OCI-LY1 (cell line): ENCODE data around the gene DCLRE1C.
"Not testable (repeated sequence)": the region's sequence is repeated elsewhere in the genome, so short reads cannot be mapped to it uniquely, and the experiment has no call there.

ENCODE experiments used
- H2AFZ ChIP-seq: fragments of 200-600 bp; sonication (generic), shearing (Covaris generic); 2 replicates; pipeline ENCODE4 v1.6.0; 2014; ENCODE audit warnings: antibody characterized with exemption, mild to moderate bottlenecking, low read length
- H3F3A ChIP-seq: fragments of 200-600 bp; sonication (generic), shearing (Covaris generic); 2 replicates; pipeline ENCODE4 v1.6.0; 2014; ENCODE audit warnings: mild to moderate bottlenecking, antibody characterized with exemption, low read length, moderate library complexity; ENCODE audit not compliant: insufficient read depth
- H3K27ac ChIP-seq: fragments of 200-600 bp; sonication (generic); 2 replicates; pipeline ENCODE4 v1.5.1; 2014; ENCODE audit warnings: low read length, mixed run types, mild to moderate bottlenecking, low read depth; ENCODE audit not compliant: poor library complexity, severe bottlenecking
- H3K27me3 ChIP-seq: fragments of 200-600 bp; sonication (generic); 2 replicates; pipeline ENCODE4 v1.6.0; 2014; ENCODE audit warnings: antibody characterized with exemption, mild to moderate bottlenecking, low read length, moderate library complexity; ENCODE audit not compliant: insufficient read depth
- H3K36me3 ChIP-seq: fragments of 200-600 bp; sonication (generic); 2 replicates; pipeline ENCODE4 v1.6.1; 2014; ENCODE audit warnings: mild to moderate bottlenecking, antibody characterized with exemption, low read length, moderate library complexity, mixed read lengths; ENCODE audit not compliant: insufficient read depth
- H3K4me1 ChIP-seq: fragments of 200-600 bp; sonication (generic); 2 replicates; pipeline ENCODE4 v1.5.1; 2014; ENCODE audit warnings: mild to moderate bottlenecking, low read length, moderate library complexity; ENCODE audit not compliant: insufficient read depth, severe bottlenecking
- H3K4me2 ChIP-seq: fragments of 200-600 bp; sonication (generic), shearing (Covaris generic); 2 replicates; pipeline ENCODE4 v1.6.1; 2014; ENCODE audit warnings: low read length
- H3K4me3 ChIP-seq: fragments of 200-600 bp; sonication (generic); 2 replicates; pipeline ENCODE4 v1.5.1; 2014; ENCODE audit warnings: low read length, low read depth, mild to moderate bottlenecking, mixed read lengths; ENCODE audit not compliant: poor library complexity, severe bottlenecking
- H3K79me2 ChIP-seq: fragments of 200-600 bp; shearing (Covaris generic); 2 replicates; pipeline ENCODE4 v1.6.1; 2016; ENCODE audit warnings: mixed run types, low read length, mixed read lengths; ENCODE audit not compliant: insufficient read depth
- H3K9ac ChIP-seq: fragments of 200-600 bp; sonication (generic), shearing (Covaris generic); 2 replicates; pipeline ENCODE4 v1.6.1; 2014; ENCODE audit warnings: mild to moderate bottlenecking, low read length, mixed read lengths
- H3K9me2 ChIP-seq: fragments of 200-600 bp; sonication (generic), shearing (Covaris generic); 2 replicates; pipeline ENCODE4 v1.6.1; 2014; ENCODE audit warnings: low read depth, mild to moderate bottlenecking, low read length, mixed read lengths
- H3K9me3 ChIP-seq: fragments of 200-600 bp; shearing (Covaris generic); 2 replicates; pipeline ENCODE4 v1.6.1; 2014; ENCODE audit warnings: low read length, mixed read lengths
- H4K20me1 ChIP-seq: fragments of 200-600 bp; sonication (generic), shearing (Covaris generic); 2 replicates; pipeline ENCODE4 v1.6.0; 2016; ENCODE audit warnings: mild to moderate bottlenecking, low read length; ENCODE audit not compliant: insufficient read depth
- EZH2 ChIP-seq: fragments of 200-600 bp; sonication (generic), shearing (Covaris generic); IDR thresholded peaks from 2 replicates; pipeline ENCODE4 v1.8.0; 2017; ENCODE audit warnings: borderline replicate concordance, mixed run types, mild to moderate bottlenecking, antibody characterized with exemption, low read length, moderate library complexity, mixed read lengths
- TF ChIP-seq, protein P1 (sequence below): fragments of 200-600 bp; sonication (generic), shearing (Covaris generic); IDR thresholded peaks from 2 replicates; pipeline ENCODE4 v1.5.1; 2017; ENCODE audit warnings: mild to moderate bottlenecking, antibody characterized with exemption, low read length, moderate library complexity, mixed read lengths

DCLRE1C gene

DNA sequence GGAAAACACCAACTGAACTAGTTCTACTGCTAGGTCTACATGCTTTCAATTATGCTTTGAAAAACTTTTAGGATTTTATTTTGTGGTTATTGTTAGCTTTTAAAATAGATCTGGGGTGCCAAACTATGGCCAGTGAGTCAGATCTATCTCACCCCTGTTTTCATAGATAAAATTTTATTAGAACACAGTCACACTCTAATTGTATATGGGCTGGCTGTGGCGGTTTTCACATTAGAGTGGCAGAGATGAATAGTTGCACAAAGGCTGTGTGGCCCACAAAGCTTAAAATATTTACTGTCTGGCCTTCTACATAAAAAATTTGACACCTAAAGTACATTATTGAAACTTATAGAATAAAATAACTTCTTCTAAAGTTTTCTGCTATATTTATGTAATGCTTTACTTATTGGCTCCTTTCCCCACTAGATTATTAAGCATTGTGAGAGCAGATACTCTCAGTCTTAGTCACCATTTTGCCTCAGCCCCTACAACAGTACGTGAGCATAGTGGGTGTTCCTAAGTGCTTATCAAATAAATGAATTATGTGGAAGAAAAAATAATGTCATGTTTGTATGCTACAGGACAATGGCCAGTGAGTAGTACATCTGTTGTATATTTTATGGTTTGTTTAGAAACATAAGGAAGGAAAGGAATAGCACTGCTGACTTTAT, 80.7 kb downstream of the DCLRE1C start:
- Histone ChIP-seq H3K4me2 (no peak overlapping the region), H3K4me1 (peaks cover 14% of the 10 kb centered on the region), H3K9me3 (no peaks in the 10 kb centered on the region), H2AFZ (no peak overlapping the region), H3K79me2 (peaks cover 9% of the 10 kb centered on the region; the same call in 1 of the 2 replicates), H3K4me3 (no peak overlapping the region), H3K9ac (no peak overlapping the region), H3K27me3 (no peaks in the 10 kb centered on the region), H4K20me1 (no peaks in the 10 kb centered on the region), H3K9me2 (no peaks in the 10 kb centered on the region), H3K36me3 (peaks cover 27% of the 10 kb centered on the region), H3F3A (0 out of 2 replicates have a peak, but pooled peaks cover 2% of the 10 kb centered on the region), H3K27ac (no peak overlapping the region)
- TF ChIP-seq, protein P1, sequence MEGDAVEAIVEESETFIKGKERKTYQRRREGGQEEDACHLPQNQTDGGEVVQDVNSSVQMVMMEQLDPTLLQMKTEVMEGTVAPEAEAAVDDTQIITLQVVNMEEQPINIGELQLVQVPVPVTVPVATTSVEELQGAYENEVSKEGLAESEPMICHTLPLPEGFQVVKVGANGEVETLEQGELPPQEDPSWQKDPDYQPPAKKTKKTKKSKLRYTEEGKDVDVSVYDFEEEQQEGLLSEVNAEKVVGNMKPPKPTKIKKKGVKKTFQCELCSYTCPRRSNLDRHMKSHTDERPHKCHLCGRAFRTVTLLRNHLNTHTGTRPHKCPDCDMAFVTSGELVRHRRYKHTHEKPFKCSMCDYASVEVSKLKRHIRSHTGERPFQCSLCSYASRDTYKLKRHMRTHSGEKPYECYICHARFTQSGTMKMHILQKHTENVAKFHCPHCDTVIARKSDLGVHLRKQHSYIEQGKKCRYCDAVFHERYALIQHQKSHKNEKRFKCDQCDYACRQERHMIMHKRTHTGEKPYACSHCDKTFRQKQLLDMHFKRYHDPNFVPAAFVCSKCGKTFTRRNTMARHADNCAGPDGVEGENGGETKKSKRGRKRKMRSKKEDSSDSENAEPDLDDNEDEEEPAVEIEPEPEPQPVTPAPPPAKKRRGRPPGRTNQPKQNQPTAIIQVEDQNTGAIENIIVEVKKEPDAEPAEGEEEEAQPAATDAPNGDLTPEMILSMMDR: no peak
- TF ChIP-seq EZH2: no peak

DNA sequence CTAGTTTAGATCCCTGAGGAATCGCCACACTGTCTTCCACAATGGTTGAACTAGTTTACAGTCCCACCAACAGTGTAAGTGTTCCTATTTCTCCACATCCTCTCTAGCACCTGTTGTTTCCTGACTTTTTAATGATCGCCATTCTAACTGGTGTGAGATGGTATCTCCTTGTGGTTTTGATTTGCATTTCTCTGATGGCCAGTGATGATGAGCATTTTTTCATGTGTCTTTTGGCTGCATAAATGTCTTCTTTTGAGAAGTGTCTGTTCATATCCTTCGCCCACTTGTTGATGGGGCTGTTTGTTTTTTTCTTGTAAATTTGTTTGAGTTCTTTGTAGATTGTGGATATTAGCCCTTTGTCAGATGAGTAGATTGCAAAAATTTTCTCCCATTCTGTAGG, 89.0 kb downstream of the DCLRE1C start:
- H3K4me3 ChIP-seq, H3K9me2 ChIP-seq: not testable (repeated sequence)
- peaks cover 71% of the 10 kb centered on the region for H3K36me3 ChIP-seq

DNA sequence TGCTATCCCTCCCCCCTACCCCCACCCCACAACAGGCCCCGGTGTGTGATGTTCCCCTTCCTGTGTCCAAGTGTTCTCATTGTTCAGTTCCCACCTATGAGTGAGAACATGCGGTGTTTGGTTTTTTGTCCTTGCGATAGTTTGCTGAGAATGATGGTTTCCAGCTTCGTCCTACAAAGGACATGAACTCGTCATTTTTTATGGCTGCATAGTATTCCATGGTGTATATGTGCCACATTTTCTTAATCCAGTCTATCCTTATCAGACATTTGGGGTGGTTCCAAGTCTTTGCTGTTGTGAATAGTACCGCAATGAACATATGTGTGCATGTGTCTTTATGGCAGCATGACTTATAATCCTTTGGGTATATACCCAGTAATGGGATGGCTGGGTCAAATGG, 89.4 kb downstream of the DCLRE1C start:
- not testable (repeated sequence) for H3K4me2 ChIP-seq, H3K27ac ChIP-seq, H3K9me2 ChIP-seq, H3K27me3 ChIP-seq, H3K9me3 ChIP-seq, H3K9ac ChIP-seq, H3K4me1 ChIP-seq, H3K79me2 ChIP-seq, H2AFZ ChIP-seq, H3K4me3 ChIP-seq, H4K20me1 ChIP-seq, H3F3A ChIP-seq
- H3K36me3 ChIP-seq: peaks cover 67% of the 10 kb centered on the region

More for the DNA sequence above, 89.0 kb downstream of the DCLRE1C start:
- not testable (repeated sequence) for H3K79me2 ChIP-seq, H3K27ac ChIP-seq, H3K27me3 ChIP-seq, H3K4me2 ChIP-seq, H3K4me1 ChIP-seq, H3F3A ChIP-seq, H4K20me1 ChIP-seq, H3K9ac ChIP-seq, H2AFZ ChIP-seq, H3K9me3 ChIP-seq

DNA sequence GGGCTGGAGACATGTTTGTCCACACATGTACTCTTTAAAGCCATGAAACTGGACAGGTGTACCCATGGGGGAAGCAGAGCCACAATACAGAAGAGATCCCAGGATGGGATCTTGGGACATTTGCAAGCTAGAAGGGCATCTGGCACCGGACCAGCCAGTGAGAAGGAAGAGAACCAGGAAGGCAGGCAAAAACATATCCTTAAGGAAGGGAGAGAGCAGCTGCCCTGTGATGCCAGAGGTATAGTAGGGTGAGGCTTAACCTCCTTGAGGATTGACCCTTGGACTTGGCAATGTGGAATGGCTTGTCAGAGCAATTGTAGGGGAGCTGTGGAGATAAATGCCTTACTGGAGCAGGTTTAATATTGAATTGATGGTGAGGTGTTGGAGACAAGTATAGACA, 93.1 kb downstream of the DCLRE1C start:
- no peaks in the 10 kb centered on the region for H3K9me3 ChIP-seq
- H2AFZ ChIP-seq: no peak overlapping the region
- H3K36me3 ChIP-seq: peaks cover 65% of the 10 kb centered on the region
- no peak overlapping the region for H3K4me3 ChIP-seq
- no peaks in the 10 kb centered on the region; the same call in 1 of the 2 replicates for H3F3A ChIP-seq
- no peaks in the 10 kb centered on the region for H3K27me3 ChIP-seq
- H3K9ac ChIP-seq: no peak overlapping the region
- H3K27ac ChIP-seq: no peak overlapping the region
- no peak overlapping the region for H3K4me2 ChIP-seq
- no peaks in the 10 kb centered on the region for H3K9me2 ChIP-seq
- peaks cover 22% of the 10 kb centered on the region for H3K4me1 ChIP-seq
- TF ChIP-seq EZH2: no peak
- TF ChIP-seq, protein P1: no peak
- no peaks in the 10 kb centered on the region for H4K20me1 ChIP-seq
- H3K79me2 ChIP-seq: no peaks in the 10 kb centered on the region
